OCI-LY1 (cell line): Measurements from ENCODE around the gene GGA2.

Source experiments
- H2AFZ ChIP-seq: fragments of 200-600 bp; sonication (generic), shearing (Covaris generic); 2 replicates; pipeline ENCODE4 v1.6.0; 2014; ENCODE audit warnings: antibody characterized with exemption, mild to moderate bottlenecking, low read length
- H3F3A ChIP-seq: fragments of 200-600 bp; sonication (generic), shearing (Covaris generic); 2 replicates; pipeline ENCODE4 v1.6.0; 2014; ENCODE audit warnings: mild to moderate bottlenecking, antibody characterized with exemption, low read length, moderate library complexity; ENCODE audit not compliant: insufficient read depth
- H3K27ac ChIP-seq: fragments of 200-600 bp; sonication (generic); 2 replicates; pipeline ENCODE4 v1.5.1; 2014; ENCODE audit warnings: low read length, mixed run types, mild to moderate bottlenecking, low read depth; ENCODE audit not compliant: poor library complexity, severe bottlenecking
- H3K27me3 ChIP-seq: fragments of 200-600 bp; sonication (generic); 2 replicates; pipeline ENCODE4 v1.6.0; 2014; ENCODE audit warnings: antibody characterized with exemption, mild to moderate bottlenecking, low read length, moderate library complexity; ENCODE audit not compliant: insufficient read depth
- H3K36me3 ChIP-seq: fragments of 200-600 bp; sonication (generic); 2 replicates; pipeline ENCODE4 v1.6.1; 2014; ENCODE audit warnings: mild to moderate bottlenecking, antibody characterized with exemption, low read length, moderate library complexity, mixed read lengths; ENCODE audit not compliant: insufficient read depth
- H3K4me1 ChIP-seq: fragments of 200-600 bp; sonication (generic); 2 replicates; pipeline ENCODE4 v1.5.1; 2014; ENCODE audit warnings: mild to moderate bottlenecking, low read length, moderate library complexity; ENCODE audit not compliant: insufficient read depth, severe bottlenecking
- H3K4me2 ChIP-seq: fragments of 200-600 bp; sonication (generic), shearing (Covaris generic); 2 replicates; pipeline ENCODE4 v1.6.1; 2014; ENCODE audit warnings: low read length
- H3K4me3 ChIP-seq: fragments of 200-600 bp; sonication (generic); 2 replicates; pipeline ENCODE4 v1.5.1; 2014; ENCODE audit warnings: low read length, low read depth, mild to moderate bottlenecking, mixed read lengths; ENCODE audit not compliant: poor library complexity, severe bottlenecking
- H3K79me2 ChIP-seq: fragments of 200-600 bp; shearing (Covaris generic); 2 replicates; pipeline ENCODE4 v1.6.1; 2016; ENCODE audit warnings: mixed run types, low read length, mixed read lengths; ENCODE audit not compliant: insufficient read depth
- H3K9ac ChIP-seq: fragments of 200-600 bp; sonication (generic), shearing (Covaris generic); 2 replicates; pipeline ENCODE4 v1.6.1; 2014; ENCODE audit warnings: mild to moderate bottlenecking, low read length, mixed read lengths
- H3K9me2 ChIP-seq: fragments of 200-600 bp; sonication (generic), shearing (Covaris generic); 2 replicates; pipeline ENCODE4 v1.6.1; 2014; ENCODE audit warnings: low read depth, mild to moderate bottlenecking, low read length, mixed read lengths
- H3K9me3 ChIP-seq: fragments of 200-600 bp; shearing (Covaris generic); 2 replicates; pipeline ENCODE4 v1.6.1; 2014; ENCODE audit warnings: low read length, mixed read lengths
- H4K20me1 ChIP-seq: fragments of 200-600 bp; sonication (generic), shearing (Covaris generic); 2 replicates; pipeline ENCODE4 v1.6.0; 2016; ENCODE audit warnings: mild to moderate bottlenecking, low read length; ENCODE audit not compliant: insufficient read depth
- CTCF ChIP-seq: fragments of 200-600 bp; sonication (generic), shearing (Covaris generic); IDR thresholded peaks from 2 replicates; pipeline ENCODE4 v1.5.1; 2017; ENCODE audit warnings: mild to moderate bottlenecking, antibody characterized with exemption, low read length, moderate library complexity, mixed read lengths
- EZH2 ChIP-seq: fragments of 200-600 bp; sonication (generic), shearing (Covaris generic); IDR thresholded peaks from 2 replicates; pipeline ENCODE4 v1.8.0; 2017; ENCODE audit warnings: borderline replicate concordance, mixed run types, mild to moderate bottlenecking, antibody characterized with exemption, low read length, moderate library complexity, mixed read lengths

The GGA2 gene

GRCh38 chr16:23523321-23523720, 13.0 kb upstream of the GGA2 start:
- H3K4me1 ChIP-seq, result peaks cover 35% of the 10 kb centered on the region
- H3K27me3 ChIP-seq, result no peaks in the 10 kb centered on the region
- H3F3A ChIP-seq, result no peaks in the 10 kb centered on the region
- TF ChIP-seq EZH2, result no peak
- TF ChIP-seq CTCF, result no peak
- H3K9me2 ChIP-seq, result no peaks in the 10 kb centered on the region
- no peaks in the 10 kb centered on the region for H3K79me2 ChIP-seq
- H3K9ac ChIP-seq, result no peak overlapping the region
- no peak overlapping the region for H3K4me2 ChIP-seq
- H3K4me3 ChIP-seq, result no peak overlapping the region
- H4K20me1 ChIP-seq, result no peaks in the 10 kb centered on the region
- H3K36me3 ChIP-seq, result peaks cover 66% of the 10 kb centered on the region
- no peak overlapping the region for H3K27ac ChIP-seq
- no peak overlapping the region for H2AFZ ChIP-seq
- H3K9me3 ChIP-seq, result no peaks in the 10 kb centered on the region

DNA sequence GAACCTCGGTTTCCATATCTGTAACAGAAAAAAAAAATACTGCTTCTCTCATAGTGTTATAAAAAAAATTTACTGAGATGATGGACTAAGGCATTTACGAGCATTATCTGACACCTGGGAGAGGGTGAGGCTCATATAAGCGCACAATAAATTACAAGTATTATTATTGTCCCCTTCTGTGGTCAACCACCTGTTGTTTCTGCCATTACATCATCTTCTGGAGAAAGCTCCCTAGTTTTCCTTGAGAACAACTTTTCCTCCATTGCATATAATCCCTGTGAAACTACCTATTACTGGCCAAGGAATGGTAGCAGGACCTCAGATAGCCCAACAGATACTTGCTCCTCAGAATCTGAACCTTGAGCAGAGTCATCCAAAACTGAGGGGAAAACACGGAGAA, 11.7 kb upstream of the GGA2 start:
- H3K27me3 ChIP-seq, result no peaks in the 10 kb centered on the region
- H4K20me1 ChIP-seq, result no peaks in the 10 kb centered on the region
- no peak overlapping the region for H3K4me3 ChIP-seq
- no peaks in the 10 kb centered on the region for H3K9me3 ChIP-seq
- TF ChIP-seq EZH2, result no peak
- TF ChIP-seq CTCF, result no peak
- H3K36me3 ChIP-seq, result peaks cover 58% of the 10 kb centered on the region
- peaks cover 47% of the 10 kb centered on the region for H3K4me1 ChIP-seq
- H3K9me2 ChIP-seq, result no peaks in the 10 kb centered on the region
- H3K4me2 ChIP-seq, result no peak overlapping the region
- no peaks in the 10 kb centered on the region for H3F3A ChIP-seq
- H3K27ac ChIP-seq, result peak overlapping the region; percentile 95
- H3K79me2 ChIP-seq, result no peaks in the 10 kb centered on the region
- H3K9ac ChIP-seq, result no peak overlapping the region
- H2AFZ ChIP-seq, result no peak overlapping the region

GRCh38 chr16:23521037-23521743, 10.9 kb upstream of the GGA2 start:
- Histone ChIP-seq H3F3A (no peaks in the 10 kb centered on the region), H2AFZ (no peak overlapping the region), H3K9me3 (no peaks in the 10 kb centered on the region), H3K27ac (peak overlapping the region; percentile 95), H3K36me3 (peaks cover 58% of the 10 kb centered on the region), H3K9ac (no peak overlapping the region), H4K20me1 (no peaks in the 10 kb centered on the region), H3K4me3 (no peak overlapping the region), H3K9me2 (no peaks in the 10 kb centered on the region), H3K27me3 (no peaks in the 10 kb centered on the region), H3K79me2 (no peaks in the 10 kb centered on the region), H3K4me2 (no peak overlapping the region), H3K4me1 (peaks cover 54% of the 10 kb centered on the region)
- TF ChIP-seq EZH2, result no peak
- TF ChIP-seq CTCF, result no peak
